Liver (tissue), 3 donors: ENCODE data around the gene SEPTIN2.

Source experiments
- CTCF ChIP-seq: fragments of 150-350 bp; IDR thresholded peaks from 2 replicates; pipeline ENCODE4 v1.5.1; 2017; ENCODE audit warnings: improper control_type of control experiment, low read depth, low read length; ENCODE audit not compliant: missing input control
- FOXA2 ChIP-seq: IDR thresholded peaks from 2 replicates; pipeline ENCODE4 v1.6.1; 2016; ENCODE audit warnings: antibody characterized with exemption
- JUND ChIP-seq, 2 donors: IDR thresholded peaks; 2 replicates each; pipeline ENCODE4 v1.6.1; 2016; ENCODE audit warnings: antibody characterized with exemption in 2 of 2
- MAX ChIP-seq: IDR thresholded peaks from 2 replicates; pipeline ENCODE4 v1.6.1; 2016; ENCODE audit warnings: antibody characterized with exemption
- REST ChIP-seq: IDR thresholded peaks from 2 replicates; pipeline ENCODE4 v1.6.1; 2016; ENCODE audit warnings: antibody characterized with exemption, mild to moderate bottlenecking
- TAF1 ChIP-seq: conservative IDR thresholded peaks from 2 replicates; pipeline ENCODE4 v1.6.1; 2016; ENCODE audit warnings: antibody characterized with exemption, mild to moderate bottlenecking
- YY1 ChIP-seq: IDR thresholded peaks from 2 replicates; pipeline ENCODE4 v1.6.1; 2016; ENCODE audit warnings: antibody characterized with exemption, mild to moderate bottlenecking
- donor health status: healthy.
- donor health status: healthy.

GRCh38 chr2:241372361-241372992 is 56.8 kb downstream of the SEPTIN2 start:
- TF ChIP-seq CTCF (no peak), MAX (no peak), YY1 (no peak), JUND (IDR thresholded peaks at IDR 0.05) (no peak), TAF1 (no peak), FOXA2 (no peak), REST (no peak)
